ENCODE results near the gene UBE2I.

DNA sequence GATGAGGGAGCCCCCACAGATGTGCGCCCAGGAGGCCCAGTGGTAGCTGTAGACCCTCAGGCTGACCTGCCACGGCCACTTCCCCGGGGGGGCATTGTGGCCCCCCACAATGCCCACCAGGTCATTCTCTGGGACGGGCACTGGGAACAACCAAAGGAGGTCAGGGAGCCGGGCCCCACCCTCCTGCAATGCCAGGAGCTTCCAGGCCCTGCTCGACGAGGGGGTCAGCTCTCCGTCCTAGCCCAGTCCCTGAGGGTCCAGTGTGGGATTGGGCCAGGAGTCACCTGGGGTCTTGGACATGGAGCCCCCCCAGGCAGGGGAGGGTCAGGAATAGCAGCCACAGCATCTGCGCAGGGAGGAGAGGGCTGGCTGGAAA, 46.6 kb upstream of the UBE2I start:
- no peak for TF ChIP-seq CTCF (IDR thresholded peaks at IDR 0.05)
- TF ChIP-seq EP300 (IDR thresholded peaks at IDR 0.05): no peak
- no peak for TF ChIP-seq POLR2AphosphoS5 (IDR thresholded peaks at IDR 0.05)
